Measurements from ENCODE around the gene ANKRD13A.

The ANKRD13A gene

DNA sequence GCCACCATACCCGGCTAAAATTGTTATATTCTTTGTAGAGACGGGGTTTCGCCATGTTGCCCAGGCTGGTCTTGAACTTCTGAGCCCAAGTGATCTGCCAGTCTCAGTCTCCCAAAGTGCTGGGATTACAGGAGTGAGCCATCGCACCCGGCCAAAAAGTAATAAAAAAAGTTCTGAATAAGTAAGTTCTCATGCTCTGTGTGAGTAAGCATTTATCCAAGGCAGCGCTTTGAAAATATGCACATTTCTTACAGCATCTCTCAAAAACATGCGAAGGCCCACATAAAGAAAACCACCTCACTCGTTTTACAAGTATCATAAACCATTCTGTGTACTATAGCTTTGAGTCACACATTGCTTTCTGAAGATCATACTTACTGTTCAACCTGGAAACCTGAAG lies 11.6 kb upstream of the ANKRD13A start:
- Histone ChIP-seq H3K27ac (ENCODE audit: low read length) (no peak overlapping the region), H3K27me3 (ENCODE audit: control insufficient read depth, insufficient read depth, low read length) (no peaks in the 10 kb centered on the region), H3K36me3 (ENCODE audit: control insufficient read depth, low read depth, low read length) (peaks cover 26% of the 10 kb centered on the region)

DNA sequence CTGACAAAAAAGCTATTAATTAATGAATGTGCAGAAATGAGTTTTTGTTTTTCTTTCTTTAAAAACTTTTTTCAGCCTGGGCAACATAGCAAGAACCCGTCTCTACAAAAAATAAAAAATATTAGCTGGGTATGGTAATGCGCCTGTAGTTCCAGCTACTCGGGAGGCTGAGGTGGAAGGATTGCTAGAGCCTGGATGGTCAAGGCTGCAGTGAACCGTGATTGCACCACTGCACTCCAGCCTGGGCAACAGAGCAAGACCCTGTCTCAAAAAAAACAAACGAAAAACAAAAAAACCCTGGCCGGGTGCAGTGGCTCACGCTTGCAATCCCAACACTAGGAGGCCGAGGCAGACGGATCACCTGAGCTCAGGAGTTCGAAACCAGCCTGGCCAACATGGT lies 11.0 kb upstream of the ANKRD13A start:
- H3K27me3 ChIP-seq (ENCODE audit: control insufficient read depth, insufficient read depth, low read length) = no peaks in the 10 kb centered on the region
- H3K27ac ChIP-seq (ENCODE audit: low read length) = no peak overlapping the region
- H3K9me3 ChIP-seq (ENCODE audit: control insufficient read depth, low read depth, low read length) = no peaks in the 10 kb centered on the region
- H3K4me1 ChIP-seq (ENCODE audit: control insufficient read depth, low read depth, low read length) = no peaks in the 10 kb centered on the region
- H3K9ac ChIP-seq (ENCODE audit: low read length) = no peak overlapping the region
- peaks cover 19% of the 10 kb centered on the region for H3K36me3 ChIP-seq (ENCODE audit: control insufficient read depth, low read depth, low read length)
- no peak overlapping the region for H3K4me3 ChIP-seq (ENCODE audit: low read length)

More for the DNA sequence above, 11.6 kb upstream of the ANKRD13A start:
- H3K4me3 ChIP-seq (ENCODE audit: low read length) = no peak overlapping the region
- H3K9me3 ChIP-seq (ENCODE audit: control insufficient read depth, low read depth, low read length) = no peaks in the 10 kb centered on the region
- no peak overlapping the region for H3K9ac ChIP-seq (ENCODE audit: low read length)
- H3K4me1 ChIP-seq (ENCODE audit: control insufficient read depth, low read depth, low read length) = no peaks in the 10 kb centered on the region

DNA sequence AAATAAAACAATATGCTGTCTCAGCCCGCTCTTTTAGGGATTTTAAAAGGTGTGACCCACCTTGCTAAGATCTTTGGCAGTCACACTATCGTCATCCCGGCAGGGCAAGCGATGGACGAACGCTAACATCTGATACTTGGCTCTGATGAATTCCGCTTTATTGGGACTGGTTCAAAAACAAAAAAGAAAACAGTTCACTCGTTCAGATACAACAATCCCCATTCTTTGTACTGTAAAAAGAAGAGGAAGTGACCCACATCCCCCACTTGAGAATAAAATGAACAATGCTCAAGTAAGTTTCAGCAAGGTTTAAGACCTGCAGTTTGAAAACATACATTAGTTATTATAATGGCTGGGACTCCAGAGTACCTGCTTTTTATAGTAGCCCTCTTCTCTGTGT lies 10.3 kb upstream of the ANKRD13A start:
- Histone ChIP-seq H3K36me3 (ENCODE audit: control insufficient read depth, low read depth, low read length) (peaks cover 13% of the 10 kb centered on the region), H3K27me3 (ENCODE audit: control insufficient read depth, insufficient read depth, low read length) (no peaks in the 10 kb centered on the region), H3K9ac (ENCODE audit: low read length) (no peak overlapping the region), H3K9me3 (ENCODE audit: control insufficient read depth, low read depth, low read length) (no peaks in the 10 kb centered on the region), H3K4me1 (ENCODE audit: control insufficient read depth, low read depth, low read length) (no peaks in the 10 kb centered on the region), H3K27ac (ENCODE audit: low read length) (no peak overlapping the region), H3K4me3 (ENCODE audit: low read length) (no peak overlapping the region)

DNA sequence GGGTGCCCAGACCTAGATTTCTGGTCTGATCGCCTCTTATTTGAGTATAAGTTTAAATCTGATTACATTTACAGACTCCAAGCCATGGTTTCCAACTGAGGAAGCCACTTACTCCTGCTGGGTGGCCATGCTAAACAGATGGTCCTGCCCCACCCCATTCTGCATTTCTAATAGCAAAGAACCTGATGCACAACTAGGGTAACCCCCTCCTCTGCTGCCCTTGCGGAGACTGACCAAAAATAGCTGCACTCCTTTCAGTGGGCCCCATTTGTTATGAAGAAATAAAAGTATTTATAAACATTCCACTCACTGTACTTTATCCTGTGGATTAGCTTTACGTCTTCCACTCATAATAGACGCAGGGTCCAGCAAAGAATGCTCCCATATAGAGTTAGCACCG lies 9.8 kb upstream of the ANKRD13A start:
- H3K9ac ChIP-seq (ENCODE audit: low read length) = no peak overlapping the region
- H3K4me1 ChIP-seq (ENCODE audit: control insufficient read depth, low read depth, low read length) = no peaks in the 10 kb centered on the region
- H3K9me3 ChIP-seq (ENCODE audit: control insufficient read depth, low read depth, low read length) = no peaks in the 10 kb centered on the region
- no peak overlapping the region for H3K27ac ChIP-seq (ENCODE audit: low read length)
- no peaks in the 10 kb centered on the region for H3K27me3 ChIP-seq (ENCODE audit: control insufficient read depth, insufficient read depth, low read length)
- H3K4me3 ChIP-seq (ENCODE audit: low read length) = no peak overlapping the region
- H3K36me3 ChIP-seq (ENCODE audit: control insufficient read depth, low read depth, low read length) = peaks cover 13% of the 10 kb centered on the region

DNA sequence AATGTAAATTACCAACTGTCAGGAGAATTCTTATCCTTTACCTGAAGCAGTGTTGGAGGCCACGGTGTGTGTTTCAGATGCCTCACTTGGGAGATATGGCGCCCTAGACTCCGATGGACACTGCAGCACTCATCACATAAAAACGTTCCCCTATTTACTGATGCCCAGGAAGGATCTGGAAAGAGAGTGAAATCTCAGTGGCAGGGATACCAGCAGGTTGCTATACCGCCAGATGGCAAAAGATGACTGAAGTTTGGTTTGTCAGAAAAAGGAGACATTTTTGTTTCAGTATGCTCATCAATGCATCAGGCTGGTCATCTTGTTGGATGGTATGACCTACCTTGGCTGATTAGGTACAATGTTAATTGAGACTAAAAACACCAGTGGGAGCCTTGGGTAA lies 7.6 kb upstream of the ANKRD13A start:
- Histone ChIP-seq H3K4me3 (ENCODE audit: low read length) (no peak overlapping the region), H3K27me3 (ENCODE audit: control insufficient read depth, insufficient read depth, low read length) (peaks cover 4% of the 10 kb centered on the region), H3K36me3 (ENCODE audit: control insufficient read depth, low read depth, low read length) (peaks cover 13% of the 10 kb centered on the region), H3K27ac (ENCODE audit: low read length) (no peak overlapping the region), H3K9ac (ENCODE audit: low read length) (no peak overlapping the region), H3K9me3 (ENCODE audit: control insufficient read depth, low read depth, low read length) (no peaks in the 10 kb centered on the region), H3K4me1 (ENCODE audit: control insufficient read depth, low read depth, low read length) (peaks cover 7% of the 10 kb centered on the region)

DNA sequence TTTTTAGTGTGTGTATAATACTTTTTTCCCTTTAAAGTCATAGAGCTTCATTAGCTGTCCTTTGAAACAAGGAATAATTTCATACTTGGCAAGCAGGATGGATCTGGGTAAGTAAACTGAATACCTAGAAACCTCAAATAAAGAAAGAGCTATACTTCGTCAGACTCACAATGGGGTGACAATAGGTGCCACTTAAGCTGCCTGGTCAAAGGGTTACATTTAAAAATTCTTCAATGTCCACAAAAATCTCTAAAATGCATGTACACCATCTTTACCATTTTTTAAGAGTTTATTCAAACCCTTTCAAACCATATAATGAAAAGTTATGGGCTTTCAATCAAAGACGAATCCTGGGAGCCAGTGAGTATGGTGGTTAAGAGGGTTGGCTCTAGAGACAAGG lies 6.1 kb upstream of the ANKRD13A start:
- Histone ChIP-seq H3K27ac (ENCODE audit: low read length) (no peak overlapping the region), H3K9me3 (ENCODE audit: control insufficient read depth, low read depth, low read length) (no peaks in the 10 kb centered on the region), H3K36me3 (ENCODE audit: control insufficient read depth, low read depth, low read length) (peaks cover 13% of the 10 kb centered on the region), H3K9ac (ENCODE audit: low read length) (no peak overlapping the region), H3K27me3 (ENCODE audit: control insufficient read depth, insufficient read depth, low read length) (peaks cover 4% of the 10 kb centered on the region), H3K4me1 (ENCODE audit: control insufficient read depth, low read depth, low read length) (peaks cover 7% of the 10 kb centered on the region), H3K4me3 (ENCODE audit: low read length) (no peak overlapping the region)

DNA sequence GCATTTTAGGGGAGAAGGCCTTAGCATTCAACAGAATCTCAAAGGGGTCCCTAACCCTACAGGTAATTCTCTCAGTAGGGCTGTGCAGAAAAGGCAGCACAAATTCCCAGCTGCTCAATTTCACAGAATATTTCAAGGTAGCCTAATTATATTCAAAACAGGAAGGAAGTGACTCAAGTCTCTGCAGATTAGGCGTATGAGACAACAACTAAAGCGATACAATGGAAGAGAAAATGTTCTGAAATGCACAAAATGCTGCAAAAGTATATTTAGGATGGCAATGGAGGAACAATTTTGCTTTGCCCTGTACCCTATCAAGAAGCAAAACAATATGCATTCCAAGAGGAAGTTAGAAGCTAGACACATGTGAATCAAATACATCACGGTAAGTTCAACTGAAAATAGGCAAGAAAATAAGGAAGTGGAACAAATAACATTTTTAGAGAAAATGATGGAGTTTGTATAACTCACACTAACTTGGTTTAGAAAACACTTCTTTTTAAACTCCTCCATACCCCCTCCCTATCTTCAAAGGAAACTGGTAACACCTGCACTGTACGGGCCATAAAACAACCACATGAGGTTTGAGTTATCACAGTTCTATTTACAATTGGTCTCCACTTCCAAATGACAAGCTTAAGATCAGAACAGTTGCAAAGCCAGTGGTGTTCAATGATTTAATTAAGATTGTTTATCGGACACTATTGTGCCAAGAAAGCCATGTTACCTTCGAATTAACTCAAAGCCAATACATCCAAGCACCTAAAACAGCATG lies 4.6 kb upstream of the ANKRD13A start:
- no peaks in the 10 kb centered on the region for H3K9me3 ChIP-seq (ENCODE audit: control insufficient read depth, low read depth, low read length)
- peaks cover 7% of the 10 kb centered on the region for H3K4me1 ChIP-seq (ENCODE audit: control insufficient read depth, low read depth, low read length)
- no peak overlapping the region for H3K9ac ChIP-seq (ENCODE audit: low read length)
- H3K4me3 ChIP-seq (ENCODE audit: low read length) = peak overlapping the region; percentile 76
- peaks cover 5% of the 10 kb centered on the region for H3K27me3 ChIP-seq (ENCODE audit: control insufficient read depth, insufficient read depth, low read length)
- H3K27ac ChIP-seq (ENCODE audit: low read length) = no peak overlapping the region
- peaks cover 4% of the 10 kb centered on the region for H3K36me3 ChIP-seq (ENCODE audit: control insufficient read depth, low read depth, low read length)

DNA sequence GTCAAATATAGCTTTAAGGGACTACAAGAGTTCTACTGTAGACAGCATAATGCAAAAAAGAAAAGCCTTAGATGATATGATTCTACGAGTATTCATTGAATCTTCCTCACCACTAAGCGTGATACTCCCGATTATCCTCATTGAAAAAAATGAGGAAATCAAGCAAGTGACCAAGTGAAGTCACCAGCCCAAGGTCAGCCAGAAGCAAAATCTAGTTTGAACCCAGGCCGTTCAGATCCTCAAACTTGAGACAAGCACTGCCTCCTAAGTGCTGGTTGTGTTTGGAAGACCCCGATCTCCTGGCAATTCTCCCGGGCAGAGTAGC lies 3.9 kb upstream of the ANKRD13A start:
- Histone ChIP-seq H3K9ac (ENCODE audit: low read length) (peak overlapping the region; percentile 47), H3K9me3 (ENCODE audit: control insufficient read depth, low read depth, low read length) (no peaks in the 10 kb centered on the region), H3K4me1 (ENCODE audit: control insufficient read depth, low read depth, low read length) (peaks cover 7% of the 10 kb centered on the region), H3K36me3 (ENCODE audit: control insufficient read depth, low read depth, low read length) (peaks cover 4% of the 10 kb centered on the region), H3K27ac (ENCODE audit: low read length) (no peak overlapping the region), H3K27me3 (ENCODE audit: control insufficient read depth, insufficient read depth, low read length) (peaks cover 12% of the 10 kb centered on the region), H3K4me3 (ENCODE audit: low read length) (peak overlapping the region; percentile 76)

DNA sequence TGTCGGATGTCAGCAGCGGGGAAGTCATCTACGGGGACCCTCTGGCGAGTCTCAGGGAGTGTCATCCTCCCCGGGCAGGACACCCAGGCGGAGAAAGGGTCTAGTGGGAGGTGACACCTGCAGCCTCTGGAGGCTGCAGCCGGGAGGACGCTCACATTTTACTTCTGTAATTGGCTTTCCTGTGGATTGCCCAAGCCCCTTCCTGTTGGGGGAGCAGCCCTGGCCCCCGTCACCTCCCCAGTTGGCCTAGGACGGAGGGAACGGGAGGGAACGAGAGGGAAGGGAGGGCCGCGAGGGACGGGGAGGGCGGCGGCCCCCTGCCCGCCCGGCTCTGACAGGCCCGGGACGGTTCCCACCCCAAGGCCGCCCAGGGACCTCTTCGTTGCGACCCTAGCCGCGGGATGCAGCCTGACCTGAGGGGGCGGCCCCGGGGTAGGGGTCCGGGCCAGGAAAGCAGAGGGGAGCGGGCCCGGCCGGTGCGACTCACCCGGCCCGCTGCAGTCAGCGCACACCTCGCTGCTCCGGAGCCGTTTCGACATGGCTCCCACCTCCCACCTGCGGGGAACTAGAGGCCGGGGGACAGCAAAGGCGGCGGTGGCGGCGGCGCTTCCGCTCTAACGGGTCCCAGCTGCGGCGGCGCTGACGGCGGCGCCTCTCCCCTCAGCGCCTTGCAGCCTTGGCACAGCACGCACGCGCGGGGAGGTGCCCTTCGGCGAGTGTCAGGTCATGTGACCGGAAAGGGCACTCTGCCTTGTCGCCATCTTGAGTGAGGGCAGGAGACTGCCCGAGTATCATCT lies 3.3 kb upstream of the ANKRD13A start, which contains the start of gene GIT2:
Gene GIT2 (minus strand): TSS at position 683 of the 797 bp plus-strand sequence. CDS start 144 bp downstream, at position 539.
- Histone ChIP-seq H3K4me3 (ENCODE audit: low read length) (peak within 1 kb of the TSS; percentile 76), H3K9me3 (ENCODE audit: control insufficient read depth, low read depth, low read length) (no peaks in the 10 kb centered on the region), H3K9ac (ENCODE audit: low read length) (peak within 1 kb of the TSS; percentile 47), H3K36me3 (ENCODE audit: control insufficient read depth, low read depth, low read length) (peaks cover 4% of the 10 kb centered on the region), H3K27me3 (ENCODE audit: control insufficient read depth, insufficient read depth, low read length) (peaks cover 18% of the 10 kb centered on the region), H3K27ac (ENCODE audit: low read length) (no peak within 1 kb of the TSS), H3K4me1 (ENCODE audit: control insufficient read depth, low read depth, low read length) (peaks cover 7% of the 10 kb centered on the region)

DNA sequence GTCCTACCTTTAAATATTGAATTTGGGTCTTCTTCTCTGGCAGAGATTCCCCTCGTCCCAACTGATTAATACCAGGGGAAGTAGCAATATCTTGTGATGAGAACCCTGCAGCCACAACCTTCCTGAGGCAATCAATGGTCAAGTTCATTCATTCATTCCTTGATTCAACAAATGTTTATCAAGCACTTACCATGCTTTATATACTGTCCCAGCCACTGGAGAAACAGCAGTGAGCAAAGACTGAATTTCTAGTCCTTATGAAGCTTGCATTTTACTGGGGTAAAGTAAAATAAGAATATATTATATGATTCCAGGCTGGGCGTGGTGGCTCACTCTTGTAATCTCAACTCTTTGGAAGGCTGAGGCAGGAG lies 2.8 kb upstream of the ANKRD13A start:
- peaks cover 22% of the 10 kb centered on the region for H3K27me3 ChIP-seq (ENCODE audit: control insufficient read depth, insufficient read depth, low read length)
- no peaks in the 10 kb centered on the region for H3K9me3 ChIP-seq (ENCODE audit: control insufficient read depth, low read depth, low read length)
- H3K4me3 ChIP-seq (ENCODE audit: low read length) = peak overlapping the region; percentile 76
- H3K36me3 ChIP-seq (ENCODE audit: control insufficient read depth, low read depth, low read length) = peaks cover 3% of the 10 kb centered on the region
- H3K27ac ChIP-seq (ENCODE audit: low read length) = no peak overlapping the region
- peak overlapping the region; percentile 47 for H3K9ac ChIP-seq (ENCODE audit: low read length)
- peaks cover 7% of the 10 kb centered on the region for H3K4me1 ChIP-seq (ENCODE audit: control insufficient read depth, low read depth, low read length)

DNA sequence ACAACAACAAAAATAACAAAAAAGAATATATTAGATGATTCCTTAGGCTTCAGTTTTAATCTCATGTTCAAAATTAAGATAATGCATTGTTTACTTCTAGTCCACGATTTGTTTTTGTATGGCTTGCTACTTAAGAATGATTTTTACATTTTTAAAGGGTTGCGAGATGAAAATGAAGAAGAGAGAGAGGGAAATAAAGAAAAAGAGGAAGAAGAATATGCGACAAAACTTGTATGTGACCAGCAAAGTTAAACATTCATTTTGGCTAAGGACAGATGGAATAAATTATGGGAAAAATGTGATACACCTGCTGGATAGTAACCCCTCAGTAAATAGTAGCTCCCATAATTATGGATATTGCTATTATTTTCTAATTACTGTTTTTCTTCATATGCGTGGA lies 1.8 kb upstream of the ANKRD13A start:
- Histone ChIP-seq H3K4me1 (ENCODE audit: control insufficient read depth, low read depth, low read length) (peaks cover 7% of the 10 kb centered on the region), H3K9ac (ENCODE audit: low read length) (no peak overlapping the region), H3K9me3 (ENCODE audit: control insufficient read depth, low read depth, low read length) (no peaks in the 10 kb centered on the region), H3K36me3 (ENCODE audit: control insufficient read depth, low read depth, low read length) (no peaks in the 10 kb centered on the region), H3K4me3 (ENCODE audit: low read length) (no peak overlapping the region), H3K27me3 (ENCODE audit: control insufficient read depth, insufficient read depth, low read length) (peaks cover 22% of the 10 kb centered on the region), H3K27ac (ENCODE audit: low read length) (no peak overlapping the region)
